ENCODE data around the gene MAP4K1.

Gene MAP4K1

DNA sequence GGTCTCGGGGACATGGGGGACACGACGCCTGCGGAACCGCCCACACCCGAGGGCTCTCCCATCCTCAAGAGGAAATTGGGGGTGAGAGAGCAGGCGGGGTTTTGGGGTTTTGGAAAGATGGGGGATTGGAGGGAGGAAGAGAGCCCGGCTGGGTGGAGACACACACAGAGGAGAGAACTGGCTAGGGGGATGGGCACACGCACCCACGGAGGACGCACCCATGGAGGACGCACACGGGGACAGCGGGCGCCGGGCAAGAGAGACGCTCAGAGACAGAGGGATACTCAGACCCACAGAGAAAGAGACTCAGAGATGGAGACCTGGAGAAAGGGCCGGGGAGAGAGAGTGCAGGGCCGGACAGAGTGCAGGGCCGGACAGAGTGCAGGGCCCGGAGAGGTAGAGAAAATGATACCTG, 52.1 kb downstream of the MAP4K1 start:
- intact Hi-C loops (cut with DNase I; ENCODE audit: low total_unique reads), result no loop called here
- Histone ChIP-seq H3K27ac (no peak overlapping the region), H3K4me3 (peak overlapping the region in 1 of 2 donors; percentile 33)

DNA sequence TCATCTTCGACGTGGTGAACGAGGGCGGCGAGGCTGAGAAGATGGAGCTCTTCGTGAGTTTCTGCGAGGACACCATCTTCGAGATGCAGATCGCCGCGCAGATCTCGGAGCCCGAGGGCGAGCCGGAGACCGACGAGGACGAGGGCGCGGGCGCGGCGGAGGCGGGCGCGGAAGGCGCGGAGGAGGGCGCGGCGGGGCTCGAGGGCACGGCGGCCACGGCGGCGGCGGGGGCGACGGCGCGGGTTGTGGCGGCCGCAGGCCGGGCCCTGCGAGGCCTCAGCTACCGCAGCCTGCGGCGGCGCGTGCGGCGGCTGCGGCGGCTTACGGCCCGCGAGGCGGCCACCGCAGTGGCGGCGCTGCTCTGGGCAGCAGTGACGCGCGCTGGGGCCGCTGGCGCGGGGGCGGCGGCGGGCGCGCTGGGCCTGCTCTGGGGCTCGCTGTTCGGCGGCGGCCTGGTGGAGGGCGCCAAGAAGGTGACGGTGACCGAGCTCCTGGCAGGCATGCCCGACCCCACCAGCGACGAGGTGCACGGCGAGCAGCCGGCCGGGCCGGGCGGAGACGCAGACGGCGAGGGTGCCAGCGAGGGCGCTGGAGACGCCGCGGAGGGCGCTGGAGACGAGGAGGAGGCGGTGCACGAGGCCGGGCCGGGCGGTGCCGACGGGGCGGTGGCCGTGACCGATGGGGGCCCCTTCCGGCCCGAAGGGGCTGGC, 52.6 kb downstream of the MAP4K1 start:
- H3K27me3 ChIP-seq, result peaks cover 0 to 42% of the 10 kb centered on the region in 2 donors

More for the DNA sequence above, 52.1 kb downstream of the MAP4K1 start:
- TF ChIP-seq, protein P1, sequence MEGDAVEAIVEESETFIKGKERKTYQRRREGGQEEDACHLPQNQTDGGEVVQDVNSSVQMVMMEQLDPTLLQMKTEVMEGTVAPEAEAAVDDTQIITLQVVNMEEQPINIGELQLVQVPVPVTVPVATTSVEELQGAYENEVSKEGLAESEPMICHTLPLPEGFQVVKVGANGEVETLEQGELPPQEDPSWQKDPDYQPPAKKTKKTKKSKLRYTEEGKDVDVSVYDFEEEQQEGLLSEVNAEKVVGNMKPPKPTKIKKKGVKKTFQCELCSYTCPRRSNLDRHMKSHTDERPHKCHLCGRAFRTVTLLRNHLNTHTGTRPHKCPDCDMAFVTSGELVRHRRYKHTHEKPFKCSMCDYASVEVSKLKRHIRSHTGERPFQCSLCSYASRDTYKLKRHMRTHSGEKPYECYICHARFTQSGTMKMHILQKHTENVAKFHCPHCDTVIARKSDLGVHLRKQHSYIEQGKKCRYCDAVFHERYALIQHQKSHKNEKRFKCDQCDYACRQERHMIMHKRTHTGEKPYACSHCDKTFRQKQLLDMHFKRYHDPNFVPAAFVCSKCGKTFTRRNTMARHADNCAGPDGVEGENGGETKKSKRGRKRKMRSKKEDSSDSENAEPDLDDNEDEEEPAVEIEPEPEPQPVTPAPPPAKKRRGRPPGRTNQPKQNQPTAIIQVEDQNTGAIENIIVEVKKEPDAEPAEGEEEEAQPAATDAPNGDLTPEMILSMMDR (IDR thresholded peaks at IDR 0.05), result no peak
- no peaks in the 10 kb centered on the region for H3K9me3 ChIP-seq
- DNase-seq, result no peak
- peaks cover 0 to 42% of the 10 kb centered on the region in 2 donors for H3K27me3 ChIP-seq
- H3K36me3 ChIP-seq, result no peaks in the 10 kb centered on the region
- H3K4me1 ChIP-seq, result peaks cover 0 to 5% (median 2%) of the 10 kb centered on the region in 4 donors

DNA sequence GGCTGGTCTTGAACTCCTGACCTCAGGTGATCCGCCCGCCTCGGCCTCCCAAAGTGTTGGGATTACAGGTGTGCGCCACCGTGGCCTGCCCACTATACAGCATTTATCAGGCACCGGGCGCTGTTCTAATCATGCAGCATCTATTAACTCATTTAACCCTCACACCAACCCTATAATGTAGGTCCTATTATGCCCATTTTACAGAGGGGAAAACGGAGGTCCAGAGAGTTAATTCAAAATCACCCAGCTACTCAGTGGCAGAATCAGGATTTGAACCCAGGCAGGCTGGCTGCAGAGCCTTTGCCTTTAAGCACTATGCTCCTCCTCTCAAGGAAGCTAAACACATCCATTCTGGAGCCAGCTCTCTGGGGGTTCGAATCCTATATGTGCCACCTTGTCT, 54.3 kb downstream of the MAP4K1 start:
- Histone ChIP-seq H3K9me3 (no peaks in the 10 kb centered on the region), H3K4me3 (no peak overlapping the region), H3K27ac (no peak overlapping the region), H3K4me1 (peaks cover 0 to 5% (median 2%) of the 10 kb centered on the region in 4 donors), H3K36me3 (no peaks in the 10 kb centered on the region), H3K27me3 (peaks cover 0 to 42% of the 10 kb centered on the region in 2 donors)
- intact Hi-C loops (cut with DNase I; ENCODE audit: low total_unique reads), result no loop called here
- TF ChIP-seq, protein P1 (IDR thresholded peaks at IDR 0.05), result no peak
- no peak for DNase-seq

More for the DNA sequence above, 52.6 kb downstream of the MAP4K1 start:
- no peak overlapping the region for H3K27ac ChIP-seq
- intact Hi-C loops (cut with DNase I; ENCODE audit: low total_unique reads), result no loop called here
- TF ChIP-seq, protein P1 (IDR thresholded peaks at IDR 0.05), result no peak
- no peaks in the 10 kb centered on the region for H3K36me3 ChIP-seq
- peaks cover 0 to 5% (median 2%) of the 10 kb centered on the region in 4 donors for H3K4me1 ChIP-seq
- DNase-seq, result no peak
- peak overlapping the region in 1 of 2 donors; percentile 33 for H3K4me3 ChIP-seq
- no peaks in the 10 kb centered on the region for H3K9me3 ChIP-seq

DNA sequence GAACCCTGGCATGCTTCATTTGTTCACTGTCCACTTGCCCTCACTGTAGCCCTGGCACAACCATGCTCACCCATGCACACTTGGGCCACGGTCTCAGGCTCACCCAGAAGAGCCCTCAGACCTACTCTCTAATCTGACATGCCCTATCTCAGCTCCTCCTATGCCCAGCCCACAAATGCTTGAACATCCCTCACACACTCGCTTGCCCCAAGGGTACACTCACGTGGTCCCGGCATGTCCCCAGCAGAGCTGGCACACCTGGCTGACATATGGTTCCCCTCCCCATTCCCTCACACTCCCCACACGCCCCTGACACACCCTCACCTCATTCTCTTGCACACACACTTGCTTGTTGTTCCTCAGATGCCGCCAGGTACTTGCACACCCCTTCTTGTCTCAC, 55.7 kb downstream of the MAP4K1 start:
- no peaks in the 10 kb centered on the region for H3K36me3 ChIP-seq
- peaks cover 0 to 5% (median 2%) of the 10 kb centered on the region in 4 donors for H3K4me1 ChIP-seq
- DNase-seq, result no peak
- H3K9me3 ChIP-seq, result no peaks in the 10 kb centered on the region
- no peak overlapping the region for H3K27ac ChIP-seq
- TF ChIP-seq, protein P1 (IDR thresholded peaks at IDR 0.05), result no peak
- H3K4me3 ChIP-seq, result no peak overlapping the region
- intact Hi-C loops (cut with DNase I; ENCODE audit: low total_unique reads), result no loop called here
- peaks cover 0 to 44% of the 10 kb centered on the region in 2 donors for H3K27me3 ChIP-seq

DNA sequence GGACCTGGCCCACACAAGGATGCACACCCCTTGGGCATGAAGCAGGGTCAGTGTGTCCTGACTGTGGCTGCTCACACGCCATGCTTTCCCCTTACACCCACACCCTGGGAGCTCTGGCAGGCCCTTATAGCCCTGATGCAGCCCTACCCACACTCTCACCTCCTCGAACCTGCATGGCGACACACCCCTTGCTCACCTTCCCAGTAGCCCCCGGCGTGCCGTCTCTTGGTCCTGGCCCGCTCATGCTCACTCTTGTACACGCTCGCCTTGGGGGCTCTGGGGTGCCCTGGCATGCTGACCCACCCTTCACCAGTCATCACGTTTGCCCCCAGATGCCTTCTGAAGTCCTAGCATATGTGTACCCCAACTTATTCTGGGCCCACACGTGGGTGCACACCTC, 56.1 kb downstream of the MAP4K1 start:
- peaks cover 0 to 5% (median 2%) of the 10 kb centered on the region in 4 donors for H3K4me1 ChIP-seq

More for the DNA sequence above, 56.1 kb downstream of the MAP4K1 start:
- intact Hi-C loops (cut with DNase I; ENCODE audit: low total_unique reads), result no loop called here
- peaks cover 0 to 40% of the 10 kb centered on the region in 2 donors for H3K27me3 ChIP-seq
- H3K4me3 ChIP-seq, result no peak overlapping the region
- no peaks in the 10 kb centered on the region for H3K9me3 ChIP-seq
- TF ChIP-seq, protein P1 (IDR thresholded peaks at IDR 0.05), result no peak
- no peak overlapping the region for H3K27ac ChIP-seq
- H3K36me3 ChIP-seq, result no peaks in the 10 kb centered on the region
- no peak for DNase-seq

Data from tibial artery (tissue), 4 donors.